ENCODE data around the gene PRDM2.

PRDM2 gene

GRCh38 chr1:13733711-13734110 lies 33.7 kb downstream of the PRDM2 start:
- no peak for DNase-seq (ENCODE audit: low spot score)

- no peak for DNase-seq (ENCODE audit: low spot score)
Measured at GRCh38 chr1:13735168-13735930, 35.4 kb downstream of the PRDM2 start.

- DNase-seq (ENCODE audit: low spot score): no peak
Measured at GRCh38 chr1:13737398-13737797, 37.4 kb downstream of the PRDM2 start.

GRCh38 chr1:13746342-13746741 lies 46.4 kb downstream of the PRDM2 start:
- no peak for DNase-seq (ENCODE audit: low spot score)

DNA sequence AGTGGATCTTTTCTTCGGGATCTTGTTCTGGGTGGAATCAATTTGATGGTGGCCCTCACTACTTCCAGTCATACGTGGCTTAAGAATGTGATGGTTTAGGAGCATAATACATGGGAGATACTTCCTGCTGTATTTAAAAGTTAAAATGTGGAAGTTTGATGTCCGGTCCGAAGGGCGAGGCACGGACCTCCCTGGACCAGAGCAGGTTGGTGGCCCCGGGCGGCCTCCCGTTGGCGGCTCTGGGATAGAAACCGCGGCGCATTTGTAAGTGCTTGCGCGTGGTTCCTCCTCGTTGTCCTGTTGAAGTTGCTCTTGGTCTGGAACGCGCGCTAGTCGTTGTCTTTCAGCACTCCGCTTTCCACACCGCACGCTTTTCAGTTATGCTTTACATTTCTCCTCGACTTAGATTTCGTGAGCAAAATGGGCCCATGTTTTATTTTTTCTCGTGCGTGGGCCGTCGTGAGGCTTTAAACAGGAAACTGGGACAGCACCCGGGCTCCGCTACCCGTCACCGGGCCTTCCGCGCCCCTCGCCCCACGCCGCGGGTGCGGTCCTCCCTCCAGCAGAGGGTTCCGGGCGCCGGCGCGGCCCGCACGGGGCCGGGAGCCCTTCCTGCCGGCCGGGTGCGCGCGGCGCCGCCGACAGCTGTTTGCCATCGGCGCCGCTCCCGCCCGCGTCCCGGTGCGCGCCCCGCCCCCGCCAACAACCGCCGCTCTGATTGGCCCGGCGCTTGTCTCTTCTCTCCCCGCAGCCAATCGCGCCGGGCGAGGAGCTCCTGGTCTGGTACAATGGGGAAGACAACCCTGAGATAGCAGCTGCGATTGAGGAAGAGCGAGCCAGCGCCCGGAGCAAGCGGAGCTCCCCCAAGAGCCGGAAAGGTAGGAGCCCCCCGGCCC lies 48.9 kb downstream of the PRDM2 start:
- DNase-seq (ENCODE audit: low spot score): peak; percentile 97

GRCh38 chr1:13749543-13750341 lies 49.8 kb downstream of the PRDM2 start:
- peak; percentile 19 for DNase-seq (ENCODE audit: low spot score)

DNA sequence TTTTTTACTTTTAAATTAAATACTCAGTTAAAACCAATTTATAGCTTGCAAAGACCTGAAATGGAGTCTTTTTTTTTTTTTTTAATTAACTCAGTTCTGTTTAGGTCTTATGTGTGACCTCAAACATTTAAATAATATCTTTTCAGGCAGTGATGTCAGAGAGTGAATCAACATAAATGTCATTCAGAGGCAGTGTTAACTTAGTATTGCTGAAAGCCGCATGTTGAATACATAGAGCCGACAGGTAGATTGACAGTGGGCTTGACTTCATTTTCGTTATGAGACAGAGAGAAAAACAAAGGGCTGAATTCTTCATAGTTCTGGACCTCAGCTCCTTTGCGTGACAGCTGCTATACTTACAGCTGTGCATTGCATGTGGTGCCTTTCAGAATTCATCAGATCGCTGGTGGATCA lies 51.5 kb downstream of the PRDM2 start:
- DNase-seq (ENCODE audit: low spot score): no peak

GRCh38 chr1:13751985-13752384 lies 52.0 kb downstream of the PRDM2 start:
- DNase-seq (ENCODE audit: low spot score): no peak

DNA sequence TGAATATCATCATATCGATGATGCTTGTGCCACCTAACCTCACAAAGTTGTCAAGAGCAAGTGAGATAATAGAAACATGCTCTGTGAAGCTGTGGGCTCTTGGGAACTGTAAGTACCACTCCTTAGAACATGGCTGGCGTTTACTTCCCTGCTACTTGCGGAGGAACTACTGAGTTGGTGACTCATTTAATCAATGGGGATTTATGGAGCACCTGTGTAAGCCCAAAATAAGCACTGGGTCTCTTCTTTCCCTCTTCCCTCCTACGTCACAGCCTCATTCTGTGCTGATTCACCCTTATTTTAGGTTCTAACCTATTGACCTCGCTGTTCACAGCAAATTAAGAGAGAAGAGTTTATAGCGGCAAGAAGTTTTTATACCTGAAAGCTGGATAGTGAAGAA lies 52.9 kb downstream of the PRDM2 start:
- no peak for DNase-seq (ENCODE audit: low spot score)

DNA sequence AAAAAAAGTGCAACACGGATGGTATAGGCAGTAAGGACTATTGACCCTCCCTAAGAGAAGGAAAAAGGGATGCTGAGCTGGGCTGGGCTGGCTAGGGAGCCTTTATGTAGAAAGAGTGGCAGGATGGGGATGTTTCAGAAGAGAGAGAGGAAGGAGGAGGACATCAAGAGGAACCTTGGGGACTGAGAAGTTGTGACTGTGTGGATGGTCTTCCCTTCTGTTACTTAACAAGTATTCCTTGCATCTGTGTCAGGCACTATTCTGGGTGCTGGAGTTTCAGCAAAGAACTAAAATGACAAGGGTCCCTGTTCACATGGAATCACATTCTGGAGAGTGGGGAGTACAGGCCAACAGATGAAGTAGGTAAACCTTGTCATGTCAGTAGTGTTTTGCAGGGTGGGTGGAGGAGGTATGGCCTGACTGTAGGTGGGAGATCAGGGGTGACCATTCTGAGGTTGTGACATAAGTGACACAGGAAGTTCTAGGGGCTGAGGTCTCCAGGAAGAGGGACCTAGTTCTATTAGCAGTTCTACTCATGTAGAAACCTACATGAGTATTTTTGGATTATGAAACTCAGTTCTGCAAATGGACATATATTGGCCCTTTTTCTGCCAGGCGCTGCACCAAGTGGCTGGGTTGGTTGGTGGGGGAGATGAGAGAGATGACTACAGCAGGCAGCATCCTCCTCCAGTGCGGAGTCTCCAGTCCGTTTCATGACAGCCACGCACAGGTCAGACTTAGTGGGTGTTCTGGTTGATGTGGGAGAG lies 53.8 kb downstream of the PRDM2 start:
- DNase-seq (ENCODE audit: low spot score): no peak

GRCh38 chr1:13754510-13755103 lies 54.6 kb downstream of the PRDM2 start:
- no peak for DNase-seq (ENCODE audit: low spot score)

DNA sequence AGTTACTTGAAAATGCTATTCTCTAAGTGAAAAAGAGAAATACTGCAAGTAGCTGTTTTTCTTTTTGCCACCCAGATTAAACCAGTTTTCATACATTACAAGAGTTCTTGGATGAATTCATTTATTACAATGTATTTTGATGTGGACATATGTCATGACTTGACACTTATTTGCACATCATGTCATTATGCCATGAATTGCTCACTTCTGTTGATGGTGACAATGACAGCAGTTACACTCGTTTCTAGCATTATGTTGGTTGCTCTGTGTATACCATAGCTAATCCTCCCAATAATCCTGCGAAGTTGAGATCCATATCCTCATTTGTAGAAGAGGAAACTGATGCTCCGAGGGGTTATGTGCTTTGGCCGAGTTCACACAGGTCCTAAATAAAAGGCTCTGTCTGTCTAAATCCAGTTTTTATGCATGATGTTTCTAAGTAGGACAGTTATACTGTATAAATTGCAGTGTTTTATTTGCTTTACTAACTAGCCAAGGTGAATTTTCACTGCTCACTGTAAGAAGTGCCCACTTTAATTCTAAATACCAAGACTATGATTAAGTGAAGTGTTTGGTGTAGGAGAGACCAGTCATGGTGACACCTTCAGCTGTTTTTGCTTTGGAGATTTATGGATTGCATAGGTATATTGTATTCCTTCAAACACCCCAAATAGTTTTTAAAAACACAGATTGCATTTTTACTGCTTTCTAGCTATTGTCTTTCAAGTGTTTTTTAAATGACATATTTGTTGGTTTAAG lies 56.7 kb downstream of the PRDM2 start:
- no peak for DNase-seq (ENCODE audit: low spot score)

GRCh38 chr1:13757693-13758092 lies 57.7 kb downstream of the PRDM2 start:
- DNase-seq (ENCODE audit: low spot score): no peak

GRCh38 chr1:13759072-13759471 lies 59.1 kb downstream of the PRDM2 start:
- DNase-seq (ENCODE audit: low spot score): no peak

GRCh38 chr1:13760340-13760739 lies 60.4 kb downstream of the PRDM2 start:
- DNase-seq (ENCODE audit: low spot score): no peak

- no peak for DNase-seq (ENCODE audit: low spot score)
Measured at GRCh38 chr1:13760921-13761320, 60.9 kb downstream of the PRDM2 start.

DNA sequence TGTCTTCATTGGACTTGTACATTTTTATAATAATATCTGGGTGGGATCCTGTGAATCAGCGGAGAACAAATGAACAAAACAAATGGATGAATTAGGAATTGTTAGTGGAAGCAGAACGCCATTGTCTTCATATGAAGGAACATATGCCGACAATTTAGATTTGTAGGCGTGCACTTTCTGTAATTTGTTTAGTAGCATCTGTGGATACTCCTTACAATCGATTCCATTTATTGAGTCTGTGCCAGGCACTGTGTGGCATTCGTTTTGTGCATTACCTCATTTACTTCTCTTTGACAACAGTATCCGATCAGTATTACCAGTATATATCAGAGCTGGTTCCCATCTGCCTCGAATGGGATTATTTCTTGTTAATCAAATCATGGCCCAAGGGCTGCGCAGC lies 61.9 kb downstream of the PRDM2 start:
- no peak for DNase-seq (ENCODE audit: low spot score)

DNA sequence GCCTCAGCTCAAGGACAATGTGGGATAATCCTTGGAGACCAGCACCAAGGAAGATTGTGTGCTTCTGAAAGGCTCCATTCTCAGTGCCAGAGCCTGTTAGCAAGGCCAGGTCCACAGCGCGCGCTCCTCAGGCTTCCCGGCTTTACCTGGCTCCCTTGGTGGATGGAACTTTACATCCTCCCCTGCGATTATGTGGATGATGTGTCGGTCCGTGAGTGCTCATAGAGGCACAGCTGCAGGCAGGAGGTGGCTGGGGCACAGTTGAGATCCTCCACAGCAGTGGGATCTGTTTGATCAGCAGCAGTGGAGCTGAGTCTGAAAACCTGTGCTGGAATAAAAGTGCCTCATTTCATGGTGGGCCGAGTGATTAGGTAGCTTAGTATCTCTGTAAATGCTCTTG lies 62.7 kb downstream of the PRDM2 start:
- DNase-seq (ENCODE audit: low spot score): no peak

GRCh38 chr1:13763222-13763621 lies 63.2 kb downstream of the PRDM2 start:
- no peak for DNase-seq (ENCODE audit: low spot score)

DNA sequence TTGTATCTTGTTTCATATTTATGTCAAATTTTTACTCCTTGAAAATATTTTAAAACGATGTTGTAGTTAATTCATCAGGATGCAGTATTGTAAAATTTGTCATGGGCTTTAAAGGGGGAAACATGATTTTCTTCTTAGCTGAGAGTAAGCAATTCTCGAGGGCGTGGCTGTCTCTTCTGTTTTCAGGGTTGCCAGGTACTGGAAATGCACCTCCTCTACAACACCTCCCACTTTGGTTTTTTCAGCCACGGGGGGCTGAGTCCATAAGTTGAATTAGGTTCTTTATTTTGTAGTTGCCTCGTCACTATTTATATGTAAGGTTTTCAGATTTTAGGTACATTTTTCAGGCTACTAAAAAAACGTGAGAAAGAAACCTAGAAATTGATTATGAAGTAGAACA lies 64.0 kb downstream of the PRDM2 start:
- DNase-seq (ENCODE audit: low spot score): no peak
